Tibial nerve (tissue), 4 donors: Measurements from ENCODE around the gene TRIML2. TPM values are rescaled to one million over a fixed set of nuclear protein-coding genes. Genes with fewer than 3 reads are reported as not detected.
"Not testable (repeated sequence)": the region's sequence is repeated elsewhere in the genome, so short reads cannot be mapped to it uniquely, and the experiment has no call there.

Experiments used
- DNase-seq, 2 donors: peaks; one replicate each; pipeline ENCODE4 v3.0.0-alpha.2; 2019; ENCODE audit warnings: low spot score in 2 of 2
- H3K27ac ChIP-seq, 4 donors: fragments of 200-600 bp; sonication (generic) in 3 of 4; one replicate each; pipeline ENCODE4 v1.5.1; 2017 to 2019; ENCODE audit warnings: mild to moderate bottlenecking in 1 of 4
- H3K27me3 ChIP-seq, 2 donors: fragments of 200-600 bp; sonication (generic) in 1 of 2; one replicate each; pipeline versions ENCODE4 v1.5.1 to v1.6.0; 2017 to 2019
- H3K36me3 ChIP-seq, 3 donors: fragments of 200-600 bp; sonication (generic); one replicate each; pipeline ENCODE4 v1.5.1; 2018 to 2019
- H3K4me1 ChIP-seq, 4 donors: fragments of 200-600 bp; sonication (generic) in 3 of 4; one replicate each; pipeline ENCODE4 v1.5.1; 2017 to 2019
- H3K4me3 ChIP-seq, 4 donors: fragments of 200-600 bp; sonication (generic) in 3 of 4; one replicate each; pipeline ENCODE4 v1.5.1; 2017 to 2019; ENCODE audit warnings: mild to moderate bottlenecking in 1 of 4, moderate library complexity in 1 of 4
- H3K9me3 ChIP-seq, 4 donors: fragments of 200-600 bp; sonication (generic) in 3 of 4; one replicate each; pipeline ENCODE4 v1.5.1; 2017 to 2019
- EP300 ChIP-seq, 2 donors: sonication (generic); formaldehyde crosslinking; IDR thresholded peaks; one replicate each; pipeline ENCODE4 v1.6.1; 2017; ENCODE audit warnings: antibody characterized with exemption in 2 of 2, mild to moderate bottlenecking in 1 of 2
- POLR2A ChIP-seq, 2 donors: fragments of 450-650 bp; IDR thresholded peaks; one replicate each; pipeline ENCODE4 v1.6.1; 2017; ENCODE audit warnings: antibody characterized with exemption in 2 of 2, mild to moderate bottlenecking in 2 of 2, moderate library complexity in 2 of 2
- WGBS, 2 donors: methylation state at CpG; one replicate each; pipeline ENCODE4 v1.1.5; 2018; 5-methylcytosine and 5-hydroxymethylcytosine counted together
- total RNA-seq, 4 donors: library from RNA; depleted of rRNA; stranded (reverse); fragments of >200 nt; gene quantifications; one replicate each; pipeline ENCODE4 v1.1.0, GENCODE V29; 2016
- TF ChIP-seq, protein P1 (sequence below), 5 experiments: fragments of 200-600 bp in 3 of 5; fragments of 450-650 bp in 2 of 5; sonication (generic) in 3 of 5; IDR thresholded peaks; one replicate each; pipeline ENCODE4 v1.5.1; 2016 to 2019; ENCODE audit warnings: antibody characterized with exemption in 5 of 5, mild to moderate bottlenecking in 3 of 5, moderate library complexity in 2 of 5

Gene TRIML2
- total RNA-seq, 4 donors from 2014 or later, result not detected

- 0 to 14% methylated on average over 1 of the region's 1 CpG for WGBS, 2 donors
- no peak overlapping the region for H3K4me3 ChIP-seq
- H3K36me3 ChIP-seq, result no peaks in the 10 kb centered on the region
- DNase-seq, result no peak
- TF ChIP-seq EP300 (IDR thresholded peaks at IDR 0.05), result no peak
- H3K4me1 ChIP-seq, result no peaks in the 10 kb centered on the region
- no peak overlapping the region for H3K27ac ChIP-seq
- no peaks in the 10 kb centered on the region for H3K9me3 ChIP-seq
- H3K27me3 ChIP-seq, result no peaks in the 10 kb centered on the region
Observed at GRCh38 chr4:188078116-188078515, 31.3 kb downstream of the TRIML2 start.

DNA sequence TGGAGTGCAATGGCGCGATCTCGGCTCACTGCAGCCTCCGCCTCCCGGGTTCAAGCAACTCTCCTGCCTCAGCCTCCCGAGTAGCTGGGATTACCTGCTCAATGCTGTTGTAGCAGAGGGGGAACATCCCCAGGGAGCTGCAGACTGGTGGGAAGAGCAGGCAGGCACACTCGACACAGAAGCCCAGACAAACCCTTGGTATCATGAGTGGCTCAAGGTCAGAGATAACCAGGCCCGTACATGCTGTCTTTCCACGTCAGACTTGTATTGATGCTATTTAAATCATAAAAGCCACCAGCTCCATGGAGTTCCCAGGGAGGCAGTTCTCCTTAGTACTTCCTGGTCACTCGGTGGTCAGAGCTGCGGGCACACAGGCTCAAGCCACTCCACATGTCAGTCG, 33.2 kb downstream of the TRIML2 start:
- Histone ChIP-seq H3K9me3 (no peaks in the 10 kb centered on the region), H3K4me1 (no peaks in the 10 kb centered on the region), H3K4me3 (no peak overlapping the region), H3K27ac (no peak overlapping the region), H3K36me3 (no peaks in the 10 kb centered on the region), H3K27me3 (no peaks in the 10 kb centered on the region)
- WGBS, 2 donors, result 93 to 97% methylated on average over 11 to 12 of the region's 12 CpGs
- TF ChIP-seq, protein P1, sequence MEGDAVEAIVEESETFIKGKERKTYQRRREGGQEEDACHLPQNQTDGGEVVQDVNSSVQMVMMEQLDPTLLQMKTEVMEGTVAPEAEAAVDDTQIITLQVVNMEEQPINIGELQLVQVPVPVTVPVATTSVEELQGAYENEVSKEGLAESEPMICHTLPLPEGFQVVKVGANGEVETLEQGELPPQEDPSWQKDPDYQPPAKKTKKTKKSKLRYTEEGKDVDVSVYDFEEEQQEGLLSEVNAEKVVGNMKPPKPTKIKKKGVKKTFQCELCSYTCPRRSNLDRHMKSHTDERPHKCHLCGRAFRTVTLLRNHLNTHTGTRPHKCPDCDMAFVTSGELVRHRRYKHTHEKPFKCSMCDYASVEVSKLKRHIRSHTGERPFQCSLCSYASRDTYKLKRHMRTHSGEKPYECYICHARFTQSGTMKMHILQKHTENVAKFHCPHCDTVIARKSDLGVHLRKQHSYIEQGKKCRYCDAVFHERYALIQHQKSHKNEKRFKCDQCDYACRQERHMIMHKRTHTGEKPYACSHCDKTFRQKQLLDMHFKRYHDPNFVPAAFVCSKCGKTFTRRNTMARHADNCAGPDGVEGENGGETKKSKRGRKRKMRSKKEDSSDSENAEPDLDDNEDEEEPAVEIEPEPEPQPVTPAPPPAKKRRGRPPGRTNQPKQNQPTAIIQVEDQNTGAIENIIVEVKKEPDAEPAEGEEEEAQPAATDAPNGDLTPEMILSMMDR (IDR thresholded peaks at IDR 0.05), result no peak
- TF ChIP-seq POLR2A (IDR thresholded peaks at IDR 0.05), result no peak
- TF ChIP-seq EP300 (IDR thresholded peaks at IDR 0.05), result no peak
- DNase-seq, result no peak

DNA sequence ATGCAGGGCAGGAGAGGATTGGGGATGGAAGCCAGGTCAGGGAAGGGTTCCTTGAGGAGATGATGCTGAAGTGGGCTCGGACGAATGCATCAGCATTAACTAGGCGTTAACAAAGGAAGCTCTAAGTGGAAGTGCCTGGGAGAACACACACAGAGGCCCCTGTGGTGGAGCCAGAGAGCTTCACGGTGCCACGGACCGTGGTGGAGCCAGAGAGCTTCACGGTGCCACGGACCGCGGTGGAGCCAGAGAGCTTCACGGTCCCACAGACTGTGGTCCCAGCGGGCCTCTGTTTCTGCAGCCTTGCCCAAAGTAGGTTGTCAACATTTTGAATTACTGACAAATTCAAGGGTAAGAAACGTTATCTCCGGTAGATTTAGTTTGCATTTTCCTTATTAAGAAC, 48.3 kb downstream of the TRIML2 start:
- no peaks in the 10 kb centered on the region for H3K36me3 ChIP-seq
- WGBS, 2 donors, result 86 to 92% methylated on average over 14 of the region's 14 CpGs
- H3K9me3 ChIP-seq, result no peaks in the 10 kb centered on the region
- TF ChIP-seq, protein P1 (IDR thresholded peaks at IDR 0.05), result no peak
- TF ChIP-seq POLR2A (IDR thresholded peaks at IDR 0.05) (no peak), EP300 (IDR thresholded peaks at IDR 0.05) (no peak)
- no peak for DNase-seq
- no peak overlapping the region for H3K4me3 ChIP-seq
- H3K4me1 ChIP-seq, result no peaks in the 10 kb centered on the region
- H3K27ac ChIP-seq, result no peak overlapping the region
- no peaks in the 10 kb centered on the region for H3K27me3 ChIP-seq

DNA sequence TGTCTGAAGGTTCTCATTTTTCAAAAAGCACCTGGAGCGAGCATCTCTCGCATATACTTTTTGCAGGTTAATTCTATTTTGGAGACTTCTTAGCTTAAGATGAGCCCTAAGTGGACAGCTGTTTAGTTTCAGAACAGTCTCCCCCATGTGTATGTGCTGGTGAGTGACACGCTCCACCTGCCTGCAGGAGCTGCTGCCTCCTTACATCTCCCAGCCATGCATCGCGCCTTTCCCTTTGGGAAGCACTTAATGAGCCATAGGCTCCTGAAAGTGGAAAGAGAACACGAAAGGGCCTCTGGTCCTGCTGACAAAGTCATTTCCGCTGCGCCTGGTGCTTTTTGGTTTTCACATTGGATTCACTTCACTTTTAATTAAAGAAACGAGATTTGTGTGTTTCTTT, 56.1 kb downstream of the TRIML2 start:
- no peak overlapping the region for H3K27ac ChIP-seq
- H3K36me3 ChIP-seq, result no peaks in the 10 kb centered on the region
- no peak overlapping the region for H3K4me3 ChIP-seq
- WGBS, 2 donors, result 87 to 93% methylated on average over 9 of the region's 9 CpGs
- no peaks in the 10 kb centered on the region for H3K27me3 ChIP-seq
- DNase-seq, result no peak
- H3K4me1 ChIP-seq, result no peaks in the 10 kb centered on the region
- TF ChIP-seq EP300 (IDR thresholded peaks at IDR 0.05) (no peak), POLR2A (IDR thresholded peaks at IDR 0.05) (no peak)
- TF ChIP-seq, protein P1 (IDR thresholded peaks at IDR 0.05), result no peak
- H3K9me3 ChIP-seq, result no peaks in the 10 kb centered on the region

GRCh38 chr4:188046657-188047056, 62.7 kb downstream of the TRIML2 start:
- Histone ChIP-seq H3K36me3 (no peaks in the 10 kb centered on the region), H3K4me1 (no peaks in the 10 kb centered on the region), H3K9me3 (no peaks in the 10 kb centered on the region), H3K4me3 (no peak overlapping the region), H3K27ac (no peak overlapping the region), H3K27me3 (no peaks in the 10 kb centered on the region)
- TF ChIP-seq, protein P1 (IDR thresholded peaks at IDR 0.05), result no peak
- TF ChIP-seq POLR2A (IDR thresholded peaks at IDR 0.05) (no peak), EP300 (IDR thresholded peaks at IDR 0.05) (no peak)
- no peak for DNase-seq
- WGBS, 2 donors, result 49 to 56% methylated on average over 3 of the region's 3 CpGs

DNA sequence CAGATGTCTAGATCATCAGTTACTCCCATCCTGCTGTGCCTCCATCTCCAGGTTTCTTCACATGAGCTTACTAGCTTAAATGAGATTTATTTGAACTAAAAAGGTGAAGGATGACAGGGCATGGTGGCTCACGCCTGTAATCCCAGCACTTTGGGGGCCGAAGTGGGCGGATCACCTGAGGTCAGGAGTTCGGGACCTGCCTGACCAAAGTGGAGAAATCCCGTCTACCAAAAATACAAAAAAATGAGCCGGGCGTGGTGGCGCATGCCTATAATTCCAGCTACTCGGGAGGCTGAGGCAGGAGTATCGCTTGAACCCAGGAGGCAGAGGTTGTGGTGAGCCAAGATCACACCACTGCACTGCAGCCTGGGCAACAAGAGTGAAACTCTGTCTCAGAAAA, 63.9 kb downstream of the TRIML2 start:
- H3K9me3 ChIP-seq, H3K36me3 ChIP-seq, H3K27me3 ChIP-seq, H3K4me1 ChIP-seq, DNase-seq, H3K27ac ChIP-seq, H3K4me3 ChIP-seq: not testable (repeated sequence)
- WGBS, 2 donors, result 88 to 96% methylated on average over 10 of the region's 10 CpGs
